HCT116 (cell line): ENCODE measurements around the gene BMERB1.

Experiments
- CEBPB ChIP-seq: IDR thresholded peaks from 2 replicates; pipeline ENCODE4 v1.6.1; 2012; ENCODE audit warnings: low read depth
- EGR1 ChIP-seq: IDR thresholded peaks from 2 replicates; pipeline ENCODE4 v1.6.1; 2012; ENCODE audit warnings: low read depth
- EZH2 ChIP-seq: fragments of 200-600 bp; sonication (generic); IDR thresholded peaks from 2 replicates; pipeline ENCODE4 v1.6.1; 2017; ENCODE audit warnings: antibody characterized with exemption, mixed run types
- EZH2phosphoT487 ChIP-seq: fragments of 200-600 bp; IDR thresholded peaks from 2 replicates; pipeline ENCODE4 v1.6.1; 2018; ENCODE audit warnings: antibody characterized with exemption, borderline replicate concordance
- FOSL1 ChIP-seq: IDR thresholded peaks from 2 replicates; pipeline ENCODE4 v1.6.1; 2012; ENCODE audit warnings: low read depth
- POLR2A ChIP-seq: IDR thresholded peaks from 2 replicates; pipeline ENCODE4 v1.7.0; 2011; ENCODE audit warnings: borderline replicate concordance; ENCODE audit not compliant: insufficient read depth, insufficient read length; ENCODE audit errors: extremely low read depth
- POLR2AphosphoS5 ChIP-seq: IDR thresholded peaks from 2 replicates; pipeline ENCODE4 v1.6.1; 2011; ENCODE audit warnings: mild to moderate bottlenecking, low read depth, low read length, moderate library complexity
- RAD21 ChIP-seq: IDR thresholded peaks from 2 replicates; pipeline ENCODE4 v1.6.1; 2012; ENCODE audit warnings: low read depth, mild to moderate bottlenecking
- ZFX ChIP-seq: fragments of 450-650 bp; IDR thresholded peaks from 2 replicates; pipeline ENCODE4 v1.6.1; 2017
- TF ChIP-seq, protein P1 (sequence below), 3 experiments: fragments of 200-600 bp in 1 of 3; sonication (generic) in 1 of 3; IDR thresholded peaks in 2 of 3; conservative IDR thresholded peaks in 1 of 3; 2 replicates each; pipeline ENCODE4 v1.5.1; 2012 to 2017; ENCODE audit warnings: low read depth in 2 of 3, low read length in 2 of 3, antibody characterized with exemption in 1 of 3, borderline replicate concordance in 1 of 3, control low read depth in 1 of 3, mild to moderate bottlenecking in 1 of 3, mixed read lengths in 1 of 3, mixed run types in 1 of 3, moderate library complexity in 1 of 3; ENCODE audit not compliant: insufficient read depth in 1 of 3
- TF ChIP-seq, protein P2 (sequence below): IDR thresholded peaks from 2 replicates; pipeline ENCODE4 v1.6.1; 2012
- TF ChIP-seq, protein P3 (sequence below): IDR thresholded peaks from 2 replicates; pipeline ENCODE4 v1.6.1; 2012; ENCODE audit warnings: low read depth
- TF ChIP-seq, protein P4 (sequence below): IDR thresholded peaks from 2 replicates; pipeline ENCODE4 v1.6.1; 2012

DNA sequence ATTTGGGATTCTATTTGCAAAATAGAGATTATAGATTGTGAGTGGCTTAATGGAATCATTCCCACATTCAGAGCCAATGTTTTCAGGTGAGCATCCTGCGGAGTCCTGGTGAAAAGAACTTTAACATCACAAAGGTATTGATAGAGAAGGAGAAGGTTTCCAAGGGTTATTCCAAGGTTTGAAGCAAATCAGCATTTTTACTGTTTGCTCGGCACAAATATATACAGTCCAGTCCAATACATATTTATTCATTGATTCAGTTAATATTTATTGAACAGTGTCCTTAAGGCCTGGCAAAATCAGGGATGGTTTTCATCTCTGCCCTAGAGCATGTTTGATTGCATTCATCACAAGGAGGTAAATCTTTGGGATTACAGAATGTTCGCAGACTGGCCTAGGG, 32.4 kb upstream of the BMERB1 start:
- TF ChIP-seq, protein P1, sequence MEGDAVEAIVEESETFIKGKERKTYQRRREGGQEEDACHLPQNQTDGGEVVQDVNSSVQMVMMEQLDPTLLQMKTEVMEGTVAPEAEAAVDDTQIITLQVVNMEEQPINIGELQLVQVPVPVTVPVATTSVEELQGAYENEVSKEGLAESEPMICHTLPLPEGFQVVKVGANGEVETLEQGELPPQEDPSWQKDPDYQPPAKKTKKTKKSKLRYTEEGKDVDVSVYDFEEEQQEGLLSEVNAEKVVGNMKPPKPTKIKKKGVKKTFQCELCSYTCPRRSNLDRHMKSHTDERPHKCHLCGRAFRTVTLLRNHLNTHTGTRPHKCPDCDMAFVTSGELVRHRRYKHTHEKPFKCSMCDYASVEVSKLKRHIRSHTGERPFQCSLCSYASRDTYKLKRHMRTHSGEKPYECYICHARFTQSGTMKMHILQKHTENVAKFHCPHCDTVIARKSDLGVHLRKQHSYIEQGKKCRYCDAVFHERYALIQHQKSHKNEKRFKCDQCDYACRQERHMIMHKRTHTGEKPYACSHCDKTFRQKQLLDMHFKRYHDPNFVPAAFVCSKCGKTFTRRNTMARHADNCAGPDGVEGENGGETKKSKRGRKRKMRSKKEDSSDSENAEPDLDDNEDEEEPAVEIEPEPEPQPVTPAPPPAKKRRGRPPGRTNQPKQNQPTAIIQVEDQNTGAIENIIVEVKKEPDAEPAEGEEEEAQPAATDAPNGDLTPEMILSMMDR (IDR thresholded peaks at IDR 0.05 in 2 of 3, conservative IDR thresholded peaks at IDR 0.05 in 1 of 3; ENCODE audit: borderline replicate concordance in 1 of 3, insufficient read depth in 1 of 3, low read depth in 2 of 3, low read length in 2 of 3) = no peak
- TF ChIP-seq EZH2 (no peak), POLR2A (no peak), EZH2phosphoT487 (no peak), POLR2AphosphoS5 (no peak), EGR1 (no peak), RAD21 (no peak), CEBPB (no peak), FOSL1 (no peak), ZFX (no peak)
- TF ChIP-seq, protein P2, sequence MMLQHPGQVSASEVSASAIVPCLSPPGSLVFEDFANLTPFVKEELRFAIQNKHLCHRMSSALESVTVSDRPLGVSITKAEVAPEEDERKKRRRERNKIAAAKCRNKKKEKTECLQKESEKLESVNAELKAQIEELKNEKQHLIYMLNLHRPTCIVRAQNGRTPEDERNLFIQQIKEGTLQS = no peak
- TF ChIP-seq, protein P3, sequence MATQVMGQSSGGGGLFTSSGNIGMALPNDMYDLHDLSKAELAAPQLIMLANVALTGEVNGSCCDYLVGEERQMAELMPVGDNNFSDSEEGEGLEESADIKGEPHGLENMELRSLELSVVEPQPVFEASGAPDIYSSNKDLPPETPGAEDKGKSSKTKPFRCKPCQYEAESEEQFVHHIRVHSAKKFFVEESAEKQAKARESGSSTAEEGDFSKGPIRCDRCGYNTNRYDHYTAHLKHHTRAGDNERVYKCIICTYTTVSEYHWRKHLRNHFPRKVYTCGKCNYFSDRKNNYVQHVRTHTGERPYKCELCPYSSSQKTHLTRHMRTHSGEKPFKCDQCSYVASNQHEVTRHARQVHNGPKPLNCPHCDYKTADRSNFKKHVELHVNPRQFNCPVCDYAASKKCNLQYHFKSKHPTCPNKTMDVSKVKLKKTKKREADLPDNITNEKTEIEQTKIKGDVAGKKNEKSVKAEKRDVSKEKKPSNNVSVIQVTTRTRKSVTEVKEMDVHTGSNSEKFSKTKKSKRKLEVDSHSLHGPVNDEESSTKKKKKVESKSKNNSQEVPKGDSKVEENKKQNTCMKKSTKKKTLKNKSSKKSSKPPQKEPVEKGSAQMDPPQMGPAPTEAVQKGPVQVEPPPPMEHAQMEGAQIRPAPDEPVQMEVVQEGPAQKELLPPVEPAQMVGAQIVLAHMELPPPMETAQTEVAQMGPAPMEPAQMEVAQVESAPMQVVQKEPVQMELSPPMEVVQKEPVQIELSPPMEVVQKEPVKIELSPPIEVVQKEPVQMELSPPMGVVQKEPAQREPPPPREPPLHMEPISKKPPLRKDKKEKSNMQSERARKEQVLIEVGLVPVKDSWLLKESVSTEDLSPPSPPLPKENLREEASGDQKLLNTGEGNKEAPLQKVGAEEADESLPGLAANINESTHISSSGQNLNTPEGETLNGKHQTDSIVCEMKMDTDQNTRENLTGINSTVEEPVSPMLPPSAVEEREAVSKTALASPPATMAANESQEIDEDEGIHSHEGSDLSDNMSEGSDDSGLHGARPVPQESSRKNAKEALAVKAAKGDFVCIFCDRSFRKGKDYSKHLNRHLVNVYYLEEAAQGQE = no peak
- TF ChIP-seq, protein P4, sequence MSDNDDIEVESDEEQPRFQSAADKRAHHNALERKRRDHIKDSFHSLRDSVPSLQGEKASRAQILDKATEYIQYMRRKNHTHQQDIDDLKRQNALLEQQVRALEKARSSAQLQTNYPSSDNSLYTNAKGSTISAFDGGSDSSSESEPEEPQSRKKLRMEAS = no peak
